HepG2 (cell line): Measurements from ENCODE around the gene HDGFL2. TPM values are rescaled to one million over a fixed set of nuclear protein-coding genes. Genes with fewer than 3 reads are reported as not detected.

Experiments
- CCDC6 ChIP-seq: sonication (generic); formaldehyde crosslinking; IDR thresholded peaks from 2 replicates; pipeline ENCODE4 v1.8.1; 2022; ENCODE audit warnings: mild to moderate bottlenecking, missing genetic modification reagents, moderate library complexity
- CTCF ChIP-seq: sonication (generic); formaldehyde crosslinking; IDR thresholded peaks from 2 replicates; pipeline ENCODE4 v1.5.0; 2020; ENCODE audit warnings: mild to moderate bottlenecking, missing genetic modification reagents, moderate library complexity
- FOXC1 ChIP-seq: sonication (generic); formaldehyde crosslinking; IDR thresholded peaks from 2 replicates; pipeline ENCODE4 v1.8.0; 2022; ENCODE audit warnings: mild to moderate bottlenecking, missing genetic modification reagents, borderline replicate concordance
- HNF4G ChIP-seq, 2 experiments: sonication (generic) in 1 of 2; formaldehyde crosslinking in 1 of 2; IDR thresholded peaks; 2 replicates each; pipeline versions ENCODE4 v1.4.0 to v1.6.1; 2011 to 2020; ENCODE audit warnings: borderline replicate concordance in 2 of 2, low read depth in 2 of 2, mild to moderate bottlenecking in 2 of 2, low read length in 1 of 2, missing genetic modification reagents in 1 of 2, moderate library complexity in 1 of 2
- SALL1 ChIP-seq: sonication (generic); formaldehyde crosslinking; IDR thresholded peaks from 2 replicates; pipeline ENCODE4 v1.8.0; 2022; ENCODE audit warnings: mild to moderate bottlenecking, missing genetic modification reagents
- SMC3 ChIP-seq: IDR thresholded peaks from 2 replicates; pipeline ENCODE4 v1.6.1; 2011; ENCODE audit warnings: low read length, improper control_type of control experiment
- ZBTB33 ChIP-seq: sonication (generic); formaldehyde crosslinking; IDR thresholded peaks from 2 replicates; pipeline ENCODE4 v1.4.0; 2020; ENCODE audit warnings: missing genetic modification reagents
- ZNF263 ChIP-seq: sonication (generic); formaldehyde crosslinking; IDR thresholded peaks from 2 replicates; pipeline ENCODE4 v1.4.0; 2020; ENCODE audit warnings: missing genetic modification reagents
- ZNF574 ChIP-seq: sonication (generic); formaldehyde crosslinking; IDR thresholded peaks from 2 replicates; pipeline ENCODE4 v1.4.0; 2020; ENCODE audit warnings: missing genetic modification reagents
- polyA plus RNA-seq, 8 experiments: library from polyadenylated mRNA; depleted of rRNA in 3 of 8; stranded (reverse) in 7 of 8; unstranded in 1 of 8; fragments of >200 nt; fragmentation: Illumina TruSeq in 4 of 8; extraction: Trizol in 4 of 8; gene quantifications; 2 replicates each; pipeline versions ENCODE4 v1.2.1 to v1.2.3, GENCODE V29; 2011 to 2016; ENCODE audit warnings: low read depth in 4 of 8, missing spikeins in 1 of 8, mixed read lengths in 1 of 8; ENCODE audit not compliant: insufficient read depth in 1 of 8
- total RNA-seq, 5 experiments: library from RNA; depleted of rRNA; stranded (reverse); fragments of >200 nt; fragmentation: Illumina TruSeq; extraction: Trizol; gene quantifications; 2 replicates each; pipeline ENCODE4 v1.2.3, GENCODE V29; 2016; ENCODE audit warnings: low read depth in 1 of 5

HDGFL2 gene
- total and polyA plus RNA-seq, 2 of the 13 experiments (the other 11 are each of a cell fraction or from before 2014, with no cell fraction given), result 20.0 to 51.1 TPM

- TF ChIP-seq ZBTB33, result 0 out of 2 replicates have a peak, but pooled peaks have one; percentile 8
- TF ChIP-seq CTCF (CRISPR knock-in tag), result peak; percentile 73
- no peak for TF ChIP-seq HNF4G (IDR thresholded peaks at IDR 0.05; ENCODE audit: borderline replicate concordance, low read depth, low read length)
- no peak for TF ChIP-seq HNF4G (CRISPR knock-in tag; IDR thresholded peaks at IDR 0.05; ENCODE audit: borderline replicate concordance, low read depth)
- TF ChIP-seq ZNF263, result peak; percentile 74
- TF ChIP-seq FOXC1, result no peak
- no peak for TF ChIP-seq CCDC6 (CRISPR knock-in tag)
- TF ChIP-seq SMC3, result peak; percentile 62
- TF ChIP-seq ZNF574 (CRISPR knock-in tag), result peak; percentile 95
- 0 out of 2 replicates have a peak, but pooled peaks have one; percentile 23 for TF ChIP-seq SALL1
Observed at GRCh38 chr19:4524808-4525562, 52.9 kb downstream of the HDGFL2 start (continued).
